HG03439 (cell line): ENCODE data around the gene BBIP1.
"Not testable (repeated sequence)": the region's sequence is repeated elsewhere in the genome, so short reads cannot be mapped to it uniquely, and the experiment has no call there.

Source experiments
- ATAC-seq: cut with Tn5 transposase; IDR thresholded peaks from one replicate; pipeline ENCODE4 v1.9.1; 2021; ENCODE audit warnings: mild to moderate bottlenecking, moderate library complexity; ENCODE audit not compliant: unreplicated experiment

Gene BBIP1

GRCh38 chr10:110885932-110886674, 32.9 kb downstream of the BBIP1 start:
- no peak for ATAC-seq

- ATAC-seq: no peak
Observed at GRCh38 chr10:110883924-110884323, 35.1 kb downstream of the BBIP1 start.

DNA sequence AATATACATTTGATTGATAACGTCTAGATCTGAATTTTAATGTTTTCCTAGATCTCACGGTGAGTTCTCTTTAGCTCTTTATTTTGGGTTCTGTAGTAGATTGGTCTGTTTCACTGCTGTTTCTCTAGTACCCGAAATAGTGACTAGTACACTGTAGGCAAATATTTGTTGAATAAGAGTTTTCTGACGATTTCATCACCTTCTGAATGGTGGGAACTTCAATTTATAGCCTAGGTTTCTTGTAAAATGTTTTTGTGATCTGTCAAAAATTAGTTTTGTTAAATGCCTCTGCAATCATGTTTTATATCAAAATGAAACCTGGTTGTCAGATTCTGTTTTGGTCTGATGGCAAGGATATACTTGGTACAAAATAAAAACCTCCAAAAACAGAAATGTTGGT, 37.1 kb downstream of the BBIP1 start:
- no peak for ATAC-seq

- no peak for ATAC-seq
Observed at GRCh38 chr10:110881247-110881646, 37.7 kb downstream of the BBIP1 start.

DNA sequence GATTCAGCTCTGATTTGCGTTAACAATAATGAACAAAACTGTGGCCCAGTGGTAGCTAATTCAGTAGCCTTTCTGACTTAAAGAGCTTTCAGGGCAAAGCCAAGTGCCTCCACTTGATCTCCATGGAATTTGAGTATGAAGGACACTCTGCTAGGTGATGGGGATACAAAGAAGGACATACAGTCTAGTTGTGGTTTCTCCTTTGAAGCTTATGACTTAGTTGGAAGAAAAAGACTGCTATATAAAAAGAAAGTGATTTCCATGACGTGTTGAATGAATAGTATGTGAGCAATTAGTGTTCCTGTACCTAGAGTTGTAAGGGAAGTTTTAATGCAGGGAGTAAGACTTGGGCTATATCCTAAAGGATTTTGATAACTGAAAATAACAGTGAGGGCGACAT, 39.0 kb downstream of the BBIP1 start:
- ATAC-seq: no peak

DNA sequence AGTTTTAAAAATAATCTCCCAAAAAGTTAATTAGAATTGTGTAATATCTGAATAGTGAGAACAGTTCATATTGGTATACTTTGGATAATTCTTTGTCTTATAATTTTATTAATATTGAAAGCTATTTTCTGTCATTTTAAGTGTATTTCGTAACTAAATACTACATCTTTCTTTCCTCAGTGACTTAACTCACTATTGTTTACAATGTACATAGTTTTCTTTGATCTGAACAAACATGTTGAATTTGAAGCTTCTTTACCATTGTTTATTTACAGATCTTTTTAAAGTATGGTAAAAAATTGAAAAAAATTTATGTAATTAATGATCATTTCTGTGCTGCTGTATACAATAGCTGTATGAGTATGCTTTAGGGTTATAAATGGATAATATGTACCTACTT, 42.2 kb downstream of the BBIP1 start:
- no peak for ATAC-seq

DNA sequence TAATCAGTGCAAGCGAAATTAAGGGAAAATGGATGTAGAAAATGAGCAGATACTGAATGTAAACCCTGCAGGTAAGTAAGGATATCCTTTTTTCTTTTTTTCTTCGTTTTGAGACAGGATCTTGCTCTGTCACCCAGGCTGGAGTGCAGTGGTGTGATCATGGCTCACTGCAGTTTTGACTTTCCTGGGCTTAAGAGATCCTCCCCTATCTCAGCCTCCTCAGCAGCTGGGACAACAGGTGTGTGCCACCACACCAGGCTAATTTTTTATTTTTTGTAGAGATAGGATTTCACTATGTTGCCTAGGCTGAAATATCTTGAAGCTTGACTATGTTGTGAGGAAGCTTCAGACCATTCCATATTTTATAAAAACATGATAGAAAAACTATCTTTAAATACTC, 43.0 kb downstream of the BBIP1 start:
- ATAC-seq: no peak

DNA sequence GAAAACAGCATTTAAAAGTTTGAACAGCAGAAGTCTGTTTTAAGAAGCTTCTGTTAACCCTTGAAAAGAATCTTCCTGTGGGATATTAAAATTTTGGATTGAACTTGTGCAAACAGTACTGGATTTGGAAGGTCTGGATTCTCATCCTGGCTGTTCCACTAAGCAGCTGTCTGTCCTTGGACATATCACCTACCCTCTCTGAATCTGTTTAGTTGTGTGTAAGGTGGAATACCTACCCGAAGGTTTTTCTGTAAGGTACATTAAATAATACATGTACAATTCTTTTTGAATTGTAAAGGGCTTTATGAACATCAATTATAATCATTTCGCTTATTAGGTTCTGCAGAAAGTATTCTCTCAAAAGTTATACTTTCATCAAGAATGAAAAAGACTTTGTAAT, 45.0 kb downstream of the BBIP1 start:
- no peak for ATAC-seq

GRCh38 chr10:110872984-110873923, 45.7 kb downstream of the BBIP1 start:
- ATAC-seq: no peak

- ATAC-seq: peak; percentile 44
Observed at GRCh38 chr10:110872145-110872983, 46.6 kb downstream of the BBIP1 start.

DNA sequence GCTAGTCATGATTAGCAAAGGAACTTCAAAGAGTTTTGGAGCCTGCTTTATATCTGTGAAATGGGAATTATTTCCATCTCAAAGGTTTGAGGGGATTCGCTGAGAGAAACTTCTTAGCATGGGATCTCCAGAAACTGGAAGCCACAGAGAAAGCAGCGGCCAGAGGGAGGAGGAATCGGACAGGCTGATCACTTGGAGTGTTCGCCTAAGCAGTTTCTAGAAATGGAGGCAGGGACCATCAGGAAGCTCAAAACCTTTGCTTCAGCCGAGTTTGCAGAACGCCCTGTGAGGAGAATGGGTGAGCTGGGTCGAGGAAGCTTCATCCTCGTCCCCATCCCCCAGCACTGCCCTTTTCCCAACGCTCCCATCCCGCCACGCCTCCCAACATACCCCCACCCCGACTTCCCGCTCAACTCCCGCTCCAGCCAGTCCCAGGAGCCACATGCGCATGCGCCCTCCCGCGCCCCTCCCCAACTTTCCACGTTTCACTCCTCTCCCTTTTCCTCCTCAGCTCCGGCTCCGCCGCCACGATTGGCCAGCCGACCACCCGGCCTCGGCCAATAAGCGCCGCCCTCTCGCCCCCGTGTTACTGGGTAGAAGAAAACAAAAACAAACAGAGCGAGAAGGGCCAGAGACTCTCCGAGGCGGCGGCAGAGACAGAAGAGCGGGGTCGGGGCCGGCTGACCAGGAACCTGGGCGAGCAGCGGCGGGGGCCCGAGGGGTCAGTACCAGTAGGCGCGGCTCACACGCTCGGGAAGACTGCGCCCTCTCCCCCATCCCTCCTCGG, 47.5 kb downstream of the BBIP1 start, which contains the start of gene PDCD4:
TSS of gene PDCD4 (plus strand) at position 631 of the 787 bp plus-strand sequence. CDS start 4,100 bp downstream, outside the sequence.
- peak; percentile 83 for ATAC-seq

DNA sequence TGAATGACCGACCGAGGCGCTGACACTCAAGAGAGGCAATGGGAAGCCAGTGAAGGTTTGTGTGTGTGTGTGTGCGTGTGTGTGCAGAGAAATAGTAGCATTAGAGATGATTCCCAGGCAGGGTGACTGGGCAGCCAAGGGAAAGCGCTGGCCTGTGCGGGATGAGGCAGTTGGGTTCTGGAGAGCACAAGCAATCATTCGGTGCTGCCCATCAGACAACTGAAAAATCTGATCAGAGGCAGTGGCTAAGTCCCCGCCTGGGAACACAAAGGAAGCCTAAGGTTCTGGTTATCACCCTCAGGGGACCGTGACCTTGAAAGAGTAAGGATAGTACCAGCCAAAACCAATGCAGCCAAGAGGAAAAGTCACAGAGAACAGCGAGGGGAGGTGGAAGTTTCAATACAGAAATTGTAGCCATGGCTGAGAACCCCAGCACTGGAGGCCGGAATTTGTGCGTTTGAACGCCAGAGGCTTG, 48.1 kb downstream of the BBIP1 start:
- no peak for ATAC-seq

GRCh38 chr10:110868981-110869380, 50.0 kb downstream of the BBIP1 start:
- no peak for ATAC-seq

DNA sequence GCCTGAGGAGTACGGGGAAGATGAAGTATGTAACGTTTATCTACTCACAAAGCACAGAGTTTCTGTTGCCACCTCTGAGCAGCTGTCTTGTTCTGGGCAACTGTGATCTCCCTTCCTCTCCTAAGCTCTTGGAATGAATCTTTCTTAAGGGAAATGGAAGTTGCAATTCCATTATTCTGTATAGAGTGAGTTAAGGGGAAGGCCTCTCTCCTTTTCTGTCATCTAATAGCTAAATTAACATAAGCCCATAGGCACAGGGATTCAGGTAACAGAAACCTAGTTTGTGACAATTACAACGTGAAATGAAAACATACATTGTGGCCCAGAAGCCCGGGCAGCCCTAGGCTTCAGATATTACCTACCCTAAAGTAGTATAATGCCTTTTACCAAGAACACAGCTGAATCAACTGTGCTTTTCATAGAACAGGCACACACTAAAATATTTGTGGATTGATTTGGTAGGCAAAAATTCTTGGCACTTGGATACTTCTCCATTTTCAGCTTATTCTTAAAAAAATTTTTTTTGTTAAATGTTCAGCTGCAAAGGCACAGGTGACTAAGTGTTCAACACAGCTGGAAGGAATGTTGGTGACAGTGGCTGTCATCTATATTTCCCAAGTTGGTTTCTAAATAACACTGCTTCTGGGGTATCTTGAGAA, 51.0 kb downstream of the BBIP1 start:
- no peak for ATAC-seq

DNA sequence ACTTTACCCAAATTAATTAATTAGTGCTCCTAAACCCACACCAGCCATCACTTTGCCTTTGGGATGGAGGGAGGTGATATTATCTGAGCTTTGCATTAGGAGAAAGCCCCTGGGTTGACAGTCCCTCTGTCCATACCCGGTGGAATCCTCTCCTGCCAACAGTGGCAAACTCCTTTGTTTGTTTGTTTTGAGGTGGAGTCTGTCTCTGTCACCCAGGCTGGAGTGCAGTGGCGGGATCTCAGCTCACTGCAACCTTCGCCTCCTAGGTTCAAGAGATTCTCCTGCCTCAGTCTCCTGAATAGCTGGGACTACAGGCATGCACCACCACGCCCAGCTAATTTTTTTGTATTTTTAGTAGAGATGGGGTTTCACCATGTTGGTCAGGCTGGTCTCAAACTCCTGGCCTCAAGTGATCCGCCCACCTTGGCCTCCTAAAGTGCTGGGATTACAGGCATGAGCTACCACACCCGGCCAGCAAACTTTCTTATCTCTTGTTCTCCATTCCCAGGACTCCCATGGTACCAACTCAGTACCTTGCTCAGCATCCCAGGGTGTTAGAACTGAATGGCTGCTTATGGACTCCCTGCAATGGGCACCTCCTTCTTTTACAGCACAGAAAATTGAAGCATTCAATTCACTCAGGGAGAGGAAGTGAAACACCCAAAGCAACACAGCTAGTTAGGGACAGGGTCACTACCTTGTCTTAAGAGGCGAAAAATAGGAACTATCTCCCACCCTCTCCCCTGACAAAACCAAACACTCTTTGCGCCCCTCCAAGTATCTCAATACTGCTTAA, 51.8 kb downstream of the BBIP1 start:
- ATAC-seq: not testable (repeated sequence)

DNA sequence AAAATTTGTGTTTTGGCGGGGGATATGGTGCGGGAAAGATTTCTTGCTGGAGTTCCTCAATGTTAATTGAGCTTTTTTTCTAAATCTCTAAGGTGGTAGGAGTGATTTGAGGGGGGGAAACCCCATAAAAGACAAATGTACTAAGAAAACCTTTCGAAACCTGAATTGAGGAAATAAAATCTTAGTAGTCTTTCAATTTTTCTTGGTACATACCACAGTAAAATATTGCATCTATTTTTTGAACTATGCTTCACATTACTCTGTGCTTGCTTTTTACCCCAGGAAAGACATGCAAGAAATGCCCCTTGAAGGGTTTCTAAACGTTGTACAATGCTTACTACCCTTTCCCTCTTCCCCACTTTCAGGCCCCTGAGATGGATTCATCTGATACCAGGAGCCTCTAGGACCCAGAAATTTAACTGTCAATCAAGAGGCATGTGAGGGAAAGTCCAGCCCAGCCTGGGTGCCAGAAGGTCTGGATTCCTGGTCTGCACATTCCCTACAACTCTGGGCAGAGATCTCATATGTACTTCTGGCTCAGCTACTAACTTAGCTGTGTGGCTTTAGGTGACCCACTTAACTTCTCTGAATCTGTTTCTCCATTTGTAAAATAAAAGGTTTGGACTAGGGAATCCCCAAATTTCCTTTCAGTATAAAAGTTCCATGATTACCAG, 53.0 kb downstream of the BBIP1 start:
- ATAC-seq: no peak

- no peak for ATAC-seq
Observed at GRCh38 chr10:110865186-110865808, 53.7 kb downstream of the BBIP1 start.

GRCh38 chr10:110864662-110865140, 54.3 kb downstream of the BBIP1 start:
- ATAC-seq: peak; percentile 66
